ENCODE data around the gene DNAAF3. TPM values are rescaled to one million over a fixed set of nuclear protein-coding genes. Genes with fewer than 3 reads are reported as not detected.

Gene DNAAF3
- total RNA-seq, 1 experiment from 2014 or later = 0.45 TPM

DNA sequence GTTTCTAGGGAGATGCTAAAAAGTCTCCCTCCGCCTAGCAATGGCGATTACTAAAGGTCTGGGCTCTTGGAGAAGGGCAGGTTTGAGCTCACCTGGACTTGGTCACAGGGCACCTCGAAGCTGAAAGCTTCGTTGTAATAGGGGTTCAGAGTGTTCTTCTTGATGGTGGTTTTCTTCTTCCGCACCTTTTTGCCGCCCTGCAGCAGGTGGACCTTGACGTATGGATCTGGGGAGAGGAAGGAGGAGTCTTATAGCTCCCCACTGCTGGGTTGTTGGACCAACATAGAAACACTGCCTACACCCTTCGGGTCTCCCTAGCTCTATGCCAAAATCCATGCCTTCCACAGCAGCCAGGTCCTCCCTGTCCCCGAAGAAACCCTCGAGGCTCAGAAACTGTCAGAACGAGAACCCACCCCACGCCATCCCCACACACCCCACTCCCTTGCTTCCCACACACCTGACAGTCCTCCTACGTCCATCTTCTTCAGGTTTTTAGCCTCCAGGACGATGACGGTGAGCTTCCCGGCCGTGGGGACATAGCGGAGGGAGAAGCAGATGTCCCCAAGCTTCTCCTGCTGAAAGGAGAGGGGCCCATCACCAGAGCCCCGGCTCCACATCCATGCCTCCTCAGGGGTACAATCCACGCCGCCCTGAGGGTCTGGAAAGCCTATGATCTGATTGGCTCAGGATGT lies 8.2 kb upstream of the DNAAF3 start:
- Histone ChIP-seq H3K4me3 (ENCODE audit: low read depth, low read length) (no peak overlapping the region), H3K4me1 (peaks cover 8% of the 10 kb centered on the region; the same call in 1 of the 2 replicates), H3K27me3 (replicated peaks; ENCODE audit: control insufficient read depth, insufficient read depth, low read length) (no peaks in the 10 kb centered on the region), H3K9me3 (no peaks in the 10 kb centered on the region), H3K36me3 (ENCODE audit: control insufficient read depth, insufficient read depth, low read length) (no peaks in the 10 kb centered on the region)
- Mint-ChIP-seq H3K27ac (ENCODE audit: unreplicated experiment) (no peak overlapping the region), H3K4me3 (ENCODE audit: unreplicated experiment) (peak overlapping the region; percentile 76), H3K9me3 (ENCODE audit: unreplicated experiment) (no peaks in the 10 kb centered on the region), H3K27me3 (ENCODE audit: insufficient read depth, unreplicated experiment) (peaks cover 35% of the 10 kb centered on the region), H3K4me1 (ENCODE audit: low read depth, unreplicated experiment) (peaks cover 21% of the 10 kb centered on the region), H3K36me3 (ENCODE audit: insufficient read depth, unreplicated experiment) (no peaks in the 10 kb centered on the region)
- no TSS peak for BruUV-seq (replicated peaks)
- POLR2A ChIA-PET = no interaction called here
- DNase-seq = no peak
- intact Hi-C loops (cut with micrococcal nuclease; ENCODE audit: unreplicated experiment) = loop anchor here (5.0 kb wide), 1 partner anchor 33 kb away; the partner anchor contains the start of gene PTPRH
- TF ChIP-seq, protein P1, sequence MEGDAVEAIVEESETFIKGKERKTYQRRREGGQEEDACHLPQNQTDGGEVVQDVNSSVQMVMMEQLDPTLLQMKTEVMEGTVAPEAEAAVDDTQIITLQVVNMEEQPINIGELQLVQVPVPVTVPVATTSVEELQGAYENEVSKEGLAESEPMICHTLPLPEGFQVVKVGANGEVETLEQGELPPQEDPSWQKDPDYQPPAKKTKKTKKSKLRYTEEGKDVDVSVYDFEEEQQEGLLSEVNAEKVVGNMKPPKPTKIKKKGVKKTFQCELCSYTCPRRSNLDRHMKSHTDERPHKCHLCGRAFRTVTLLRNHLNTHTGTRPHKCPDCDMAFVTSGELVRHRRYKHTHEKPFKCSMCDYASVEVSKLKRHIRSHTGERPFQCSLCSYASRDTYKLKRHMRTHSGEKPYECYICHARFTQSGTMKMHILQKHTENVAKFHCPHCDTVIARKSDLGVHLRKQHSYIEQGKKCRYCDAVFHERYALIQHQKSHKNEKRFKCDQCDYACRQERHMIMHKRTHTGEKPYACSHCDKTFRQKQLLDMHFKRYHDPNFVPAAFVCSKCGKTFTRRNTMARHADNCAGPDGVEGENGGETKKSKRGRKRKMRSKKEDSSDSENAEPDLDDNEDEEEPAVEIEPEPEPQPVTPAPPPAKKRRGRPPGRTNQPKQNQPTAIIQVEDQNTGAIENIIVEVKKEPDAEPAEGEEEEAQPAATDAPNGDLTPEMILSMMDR (IDR thresholded peaks at IDR 0.05; ENCODE audit: insufficient read depth in 1 of 2, low read depth in 1 of 2, low read length in 1 of 2, severe bottlenecking in 1 of 2, unreplicated experiment in 1 of 2) = no peak
- CTCF ChIA-PET = no interaction called here

DNA sequence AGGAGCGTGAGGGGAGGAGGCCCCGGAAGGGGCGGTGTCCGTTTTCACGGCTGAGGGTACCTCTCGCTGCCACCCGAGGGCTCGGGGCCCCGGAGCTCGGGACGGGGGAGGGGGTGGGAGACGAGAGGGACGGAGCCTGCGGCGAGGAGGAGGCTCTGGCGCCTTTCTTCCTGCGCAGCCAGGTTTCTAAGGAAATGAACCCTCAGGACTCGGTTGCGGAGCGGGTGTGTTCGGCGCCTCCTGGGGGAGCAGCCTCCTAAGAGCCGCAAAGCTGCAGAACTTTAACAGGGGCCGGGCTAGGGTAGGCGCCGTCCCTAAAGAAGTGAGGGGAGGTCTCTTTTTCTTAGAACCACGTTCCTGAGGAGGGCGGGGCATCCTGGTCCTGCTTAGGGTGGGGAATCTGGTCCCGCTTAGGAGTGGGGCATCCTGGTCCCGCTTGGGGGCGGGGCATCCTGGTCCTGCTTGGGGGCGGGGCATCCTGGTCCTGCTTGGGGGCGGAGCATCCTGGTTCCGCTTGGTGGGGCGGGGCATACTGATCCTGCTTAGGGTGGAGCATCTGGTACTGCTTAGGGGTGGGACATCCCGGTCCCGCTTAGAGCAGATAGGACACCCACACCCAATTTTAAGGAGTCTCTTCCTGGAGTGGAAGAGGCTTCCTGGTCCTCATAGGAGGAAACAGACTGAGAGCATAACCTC lies 7.4 kb upstream of the DNAAF3 start:
- Mint-ChIP-seq H3K36me3 (ENCODE audit: insufficient read depth, unreplicated experiment) (no peaks in the 10 kb centered on the region), H3K4me3 (ENCODE audit: unreplicated experiment) (peak overlapping the region; percentile 76), H3K27me3 (ENCODE audit: insufficient read depth, unreplicated experiment) (peaks cover 37% of the 10 kb centered on the region), H3K4me1 (ENCODE audit: low read depth, unreplicated experiment) (peaks cover 14% of the 10 kb centered on the region), H3K9me3 (ENCODE audit: unreplicated experiment) (no peaks in the 10 kb centered on the region), H3K27ac (ENCODE audit: unreplicated experiment) (no peak overlapping the region)
- Histone ChIP-seq H3K27me3 (replicated peaks; ENCODE audit: control insufficient read depth, insufficient read depth, low read length) (no peaks in the 10 kb centered on the region), H3K36me3 (ENCODE audit: control insufficient read depth, insufficient read depth, low read length) (no peaks in the 10 kb centered on the region), H3K9me3 (no peaks in the 10 kb centered on the region), H3K4me1 (peaks cover 1% of the 10 kb centered on the region; the same call in 1 of the 2 replicates), H3K4me3 (ENCODE audit: low read depth, low read length) (peak overlapping the region; percentile 37)
- POLR2A ChIA-PET = no interaction called here
- CTCF ChIA-PET = interaction anchor here (0.6 kb wide), 2 partner anchors 13 to 288 kb away, joined by 3 to 5 read pairs; partner anchors contain the start of gene ISOC2
- TF ChIP-seq, protein P1 (IDR thresholded peaks at IDR 0.05; ENCODE audit: insufficient read depth in 1 of 2, low read depth in 1 of 2, low read length in 1 of 2, severe bottlenecking in 1 of 2, unreplicated experiment in 1 of 2) = no peak
- peak; percentile 83 to 87 for DNase-seq
- BruUV-seq (replicated peaks) = no TSS peak
- intact Hi-C loops (cut with micrococcal nuclease; ENCODE audit: unreplicated experiment) = loop anchor here (5.0 kb wide), 1 partner anchor 33 kb away; the partner anchor contains the start of gene PTPRH

DNA sequence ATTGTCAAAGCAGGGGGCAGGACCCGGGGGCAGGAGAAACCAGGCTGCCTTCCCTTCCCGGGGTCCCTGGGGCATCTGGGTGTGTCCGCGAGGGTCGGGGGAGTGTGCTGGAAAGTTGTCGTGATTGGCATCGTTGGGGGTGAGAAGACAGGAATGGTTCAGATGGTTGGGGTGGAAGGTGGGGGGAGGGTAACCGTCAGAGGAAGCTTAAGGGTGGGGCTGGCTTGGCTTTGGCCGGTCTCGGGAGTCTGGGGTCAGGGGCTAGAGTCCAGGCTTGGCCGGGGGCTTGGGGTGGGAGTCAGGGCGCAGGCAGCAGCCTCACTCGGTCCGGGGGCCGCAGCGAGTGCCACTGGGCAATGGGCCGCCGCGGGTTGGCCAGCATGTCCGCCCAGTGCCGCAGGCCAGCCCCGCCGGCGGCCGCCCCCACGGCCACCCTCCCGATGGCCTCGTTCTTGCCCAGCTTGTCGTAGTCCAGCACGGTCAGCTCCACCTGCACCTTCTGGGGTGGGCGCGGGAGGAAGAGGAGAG lies 6.8 kb upstream of the DNAAF3 start:
- no peaks in the 10 kb centered on the region for H3K36me3 ChIP-seq (ENCODE audit: control insufficient read depth, insufficient read depth, low read length)
- no peaks in the 10 kb centered on the region for H3K27me3 ChIP-seq (replicated peaks; ENCODE audit: control insufficient read depth, insufficient read depth, low read length)
- H3K36me3 Mint-ChIP-seq (ENCODE audit: insufficient read depth, unreplicated experiment) = no peaks in the 10 kb centered on the region
- CTCF ChIA-PET = interaction anchor here (0.6 kb wide), 1 partner anchor 288 kb away, joined by 5 read pairs; the partner anchor contains the start of gene ISOC2
- H3K27ac Mint-ChIP-seq (ENCODE audit: unreplicated experiment) = no peak overlapping the region
- no TSS peak for BruUV-seq (replicated peaks)
- peaks cover 8% of the 10 kb centered on the region for H3K4me1 Mint-ChIP-seq (ENCODE audit: low read depth, unreplicated experiment)
- H3K9me3 ChIP-seq = no peaks in the 10 kb centered on the region
- peak overlapping the region; percentile 37 for H3K4me3 ChIP-seq (ENCODE audit: low read depth, low read length)
- no peaks in the 10 kb centered on the region for H3K4me1 ChIP-seq
- intact Hi-C loops (cut with micrococcal nuclease; ENCODE audit: unreplicated experiment) = loop anchor here (5.0 kb wide), 1 partner anchor 34 kb away; the partner anchor contains the start of gene PTPRH
- H3K9me3 Mint-ChIP-seq (ENCODE audit: unreplicated experiment) = no peaks in the 10 kb centered on the region
- TF ChIP-seq, protein P1 (IDR thresholded peaks at IDR 0.05; ENCODE audit: insufficient read depth in 1 of 2, low read depth in 1 of 2, low read length in 1 of 2, severe bottlenecking in 1 of 2, unreplicated experiment in 1 of 2) = no peak
- no peak for DNase-seq
- peak overlapping the region; percentile 76 for H3K4me3 Mint-ChIP-seq (ENCODE audit: unreplicated experiment)
- POLR2A ChIA-PET = no interaction called here
- peaks cover 31% of the 10 kb centered on the region for H3K27me3 Mint-ChIP-seq (ENCODE audit: insufficient read depth, unreplicated experiment)
